ENCODE results near the gene PPIL1. TPM values are rescaled to one million over a fixed set of nuclear protein-coding genes. Genes with fewer than 3 reads are reported as not detected.

Gene PPIL1
- total and polyA plus RNA-seq, 10 of the 15 experiments (the other 5 are each of a cell fraction or from before 2014, with no cell fraction given) = 39.5 to 95.8 (median 70.5) TPM

- ChIA-PET SMC1A (ENCODE audit: uncharacterized antibody, unreplicated experiment) (interaction anchor here (1.0 kb wide), 2 partner anchors 9 to 383 kb away, joined by 3 read pairs; no protein-coding TSS in a partner anchor), RAD21 (ENCODE audit: unreplicated experiment) (no interaction called here), CTCF (interaction anchor here (1.6 kb wide), 1 partner anchor 13 kb away, joined by 5 read pairs; no protein-coding TSS in a partner anchor), POLR2A (no interaction called here)
- 92% methylated on average over 2 of the region's 2 CpGs for WGBS (ENCODE audit: insufficient coverage, insufficient replicate concordance, low lambda C conversion rate, missing lambda C conversion rate)
- no TSS peak for BruUV-seq (replicated peaks)
- intact Hi-C loops (cut with micrococcal nuclease; ENCODE audit: unreplicated experiment) (no loop called here), in situ Hi-C loops (cut with MboI) (no loop called here)
- Histone ChIP-seq H3K4me3 (no peak overlapping the region), H3K9me3 (replicated peaks; ENCODE audit: control insufficient read depth, insufficient read depth, low read length) (no peaks in the 10 kb centered on the region; the same call in 2 of the 3 replicates), H3K79me2 (ENCODE audit: control insufficient read depth, insufficient read depth, low read length) (no peaks in the 10 kb centered on the region), H2AFZ (ENCODE audit: control insufficient read depth, low read depth, low read length) (no peak overlapping the region), H3K4me2 (ENCODE audit: control insufficient read depth, insufficient read depth) (no peak overlapping the region), H3K4me1 (ENCODE audit: control insufficient read depth, insufficient read depth, low read length) (0 out of 2 replicates have a peak, but pooled peaks cover 4% of the 10 kb centered on the region), H3K36me3 (ENCODE audit: control insufficient read depth in 2 of 2, insufficient read depth in 2 of 2, low read length in 1 of 2) (no peaks in the 10 kb centered on the region), H3K27ac (ENCODE audit: control insufficient read depth, insufficient read depth) (no peak overlapping the region), H3K9ac (ENCODE audit: control insufficient read depth, insufficient read depth, low read length) (no peak overlapping the region), H3K27me3 (replicated peaks in 1 of 2; ENCODE audit: control insufficient read depth in 2 of 2, insufficient read depth in 2 of 2, low read length in 1 of 2) (peaks cover 4 to 17% of the 10 kb centered on the region in 2 experiments; a peak in 3 of 4 replicates), H4K20me1 (ENCODE audit: control insufficient read depth, insufficient read depth) (no peaks in the 10 kb centered on the region)
- ATAC-seq (no peak), FAIRE-seq (no peak), DNase-seq (ENCODE audit: low read depth, low spot score) (no peak)
- TF ChIP-seq YY1 (IDR thresholded peaks at IDR 0.05; ENCODE audit: low read depth, low read length) = no peak
- no peak for TF ChIP-seq CBX3 (IDR thresholded peaks at IDR 0.05; ENCODE audit: borderline replicate concordance, low read depth)
- TF ChIP-seq, protein P1, sequence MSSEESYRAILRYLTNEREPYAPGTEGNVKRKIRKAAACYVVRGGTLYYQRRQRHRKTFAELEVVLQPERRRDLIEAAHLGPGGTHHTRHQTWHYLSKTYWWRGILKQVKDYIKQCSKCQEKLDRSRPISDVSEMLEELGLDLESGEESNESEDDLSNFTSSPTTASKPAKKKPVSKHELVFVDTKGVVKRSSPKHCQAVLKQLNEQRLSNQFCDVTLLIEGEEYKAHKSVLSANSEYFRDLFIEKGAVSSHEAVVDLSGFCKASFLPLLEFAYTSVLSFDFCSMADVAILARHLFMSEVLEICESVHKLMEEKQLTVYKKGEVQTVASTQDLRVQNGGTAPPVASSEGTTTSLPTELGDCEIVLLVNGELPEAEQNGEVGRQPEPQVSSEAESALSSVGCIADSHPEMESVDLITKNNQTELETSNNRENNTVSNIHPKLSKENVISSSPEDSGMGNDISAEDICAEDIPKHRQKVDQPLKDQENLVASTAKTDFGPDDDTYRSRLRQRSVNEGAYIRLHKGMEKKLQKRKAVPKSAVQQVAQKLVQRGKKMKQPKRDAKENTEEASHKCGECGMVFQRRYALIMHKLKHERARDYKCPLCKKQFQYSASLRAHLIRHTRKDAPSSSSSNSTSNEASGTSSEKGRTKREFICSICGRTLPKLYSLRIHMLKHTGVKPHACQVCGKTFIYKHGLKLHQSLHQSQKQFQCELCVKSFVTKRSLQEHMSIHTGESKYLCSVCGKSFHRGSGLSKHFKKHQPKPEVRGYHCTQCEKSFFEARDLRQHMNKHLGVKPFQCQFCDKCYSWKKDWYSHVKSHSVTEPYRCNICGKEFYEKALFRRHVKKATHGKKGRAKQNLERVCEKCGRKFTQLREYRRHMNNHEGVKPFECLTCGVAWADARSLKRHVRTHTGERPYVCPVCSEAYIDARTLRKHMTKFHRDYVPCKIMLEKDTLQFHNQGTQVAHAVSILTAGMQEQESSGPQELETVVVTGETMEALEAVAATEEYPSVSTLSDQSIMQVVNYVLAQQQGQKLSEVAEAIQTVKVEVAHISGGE (CRISPR knock-in tag; IDR thresholded peaks at IDR 0.05) = no peak
- no peak for TF ChIP-seq ZNF274 (IDR thresholded peaks at IDR 0.05; ENCODE audit: insufficient read depth, insufficient read length)
- TF ChIP-seq GABPA (IDR thresholded peaks at IDR 0.05; ENCODE audit: low read depth) = no peak
- no peak for TF ChIP-seq RAD21 (IDR thresholded peaks at IDR 0.05; ENCODE audit: insufficient read depth, low read depth, low read length)
- TF ChIP-seq KDM1A (IDR thresholded peaks at IDR 0.05; ENCODE audit: borderline replicate concordance) = no peak
Measured at GRCh38 chr6:36837022-36837339, 37.6 kb downstream of the PPIL1 start.

All from GM12878 (cell line).